CD14-positive monocyte (primary cell): ENCODE measurements around the gene CEP112. TPM values are rescaled to one million over a fixed set of nuclear protein-coding genes. Genes with fewer than 3 reads are reported as not detected.

Experiments
- DNase-seq, 3 donors: peaks; one replicate each; pipeline ENCODE4 v3.0.0-alpha.2; 2011 to 2022
- H2AFZ ChIP-seq: 2 replicates; pipeline ENCODE4 v1.6.0; 2012; ENCODE audit warnings: mild to moderate bottlenecking, low read depth, low read length, inconsistent platforms; ENCODE audit not compliant: insufficient read depth, poor library complexity, severe bottlenecking
- H3K27ac ChIP-seq, 2 donors: 1 replicate in 1 of 2; 2 replicates in 1 of 2; pipeline ENCODE4 v1.5.1; 2012 to 2013; ENCODE audit warnings: low read length in 2 of 2, control low read depth in 1 of 2, inconsistent platforms in 1 of 2, low read depth in 1 of 2, mild to moderate bottlenecking in 1 of 2
- H3K27me3 ChIP-seq, 2 donors: one replicate each; pipeline versions ENCODE4 v1.6.0 to v1.6.1; 2011 to 2013; ENCODE audit warnings: low read length in 2 of 2; ENCODE audit not compliant: control insufficient read depth in 2 of 2, insufficient read depth in 2 of 2
- H3K36me3 ChIP-seq, 2 donors: replicated peaks in 1 of 2; 1 replicate in 1 of 2; 2 replicates in 1 of 2; pipeline versions ENCODE4 v1.5.1 to v1.6.1; 2012 to 2013; ENCODE audit warnings: low read length in 2 of 2, control low read depth in 1 of 2, inconsistent platforms in 1 of 2, mild to moderate bottlenecking in 1 of 2; ENCODE audit not compliant: insufficient read depth in 2 of 2, control insufficient read depth in 1 of 2
- H3K4me1 ChIP-seq, 2 donors: 1 replicate in 1 of 2; 2 replicates in 1 of 2; pipeline versions ENCODE4 v1.5.1 to v1.6.1; 2012 to 2013; ENCODE audit warnings: low read length in 2 of 2, control low read depth in 1 of 2, inconsistent platforms in 1 of 2, mild to moderate bottlenecking in 1 of 2, moderate library complexity in 1 of 2; ENCODE audit not compliant: insufficient read depth in 2 of 2, control insufficient read depth in 1 of 2
- H3K4me2 ChIP-seq: replicated peaks from 2 replicates; pipeline ENCODE3; 2012; ENCODE audit warnings: low read length, moderate library complexity, mild to moderate bottlenecking; ENCODE audit not compliant: poor library complexity, severe bottlenecking; ENCODE audit errors: extremely low read depth
- H3K4me3 ChIP-seq, 3 experiments: fragments of 200-600 bp in 1 of 3; sonication (generic) in 1 of 3; replicated peaks in 1 of 3; 1 replicate in 2 of 3; 2 replicates in 1 of 3; pipeline ENCODE4 v1.5.1; 2011 to 2013; ENCODE audit warnings: low read length in 3 of 3, mild to moderate bottlenecking in 3 of 3, control low read depth in 2 of 3, low read depth in 2 of 3, inconsistent platforms in 1 of 3, moderate library complexity in 1 of 3
- H3K79me2 ChIP-seq: 2 replicates; pipeline ENCODE4 v1.6.0; 2012; ENCODE audit warnings: mild to moderate bottlenecking, control low read depth, inconsistent platforms, low read length, moderate library complexity; ENCODE audit not compliant: insufficient read depth
- H3K9ac ChIP-seq: 2 replicates; pipeline ENCODE4 v1.6.0; 2017; ENCODE audit warnings: low read length, mild to moderate bottlenecking; ENCODE audit not compliant: insufficient read depth, poor library complexity, severe bottlenecking
- H3K9me3 ChIP-seq, 2 donors: replicated peaks in 1 of 2; 1 replicate in 1 of 2; 2 replicates in 1 of 2; pipeline versions ENCODE4 v1.5.1 to v1.6.1; 2012 to 2013; ENCODE audit warnings: low read length in 2 of 2, control low read depth in 1 of 2; ENCODE audit not compliant: control insufficient read depth in 1 of 2, insufficient read depth in 1 of 2
- H4K20me1 ChIP-seq: 2 replicates; pipeline ENCODE4 v1.6.0; 2012; ENCODE audit warnings: mild to moderate bottlenecking, low read length, control low read depth, moderate library complexity; ENCODE audit not compliant: insufficient read depth
- H3K27ac Mint-ChIP-seq, 7 donors: one replicate each; pipeline ENCODE4 v1.8.0; 2020; ENCODE audit warnings: mild to moderate bottlenecking in 7 of 7, mixed read lengths in 7 of 7, moderate library complexity in 6 of 7, inconsistent platforms in 2 of 7
- H3K27me3 Mint-ChIP-seq, 3 donors: one replicate each; pipeline ENCODE4 v1.8.0; 2021 to 2022; ENCODE audit warnings: low read depth in 3 of 3, mild to moderate bottlenecking in 3 of 3, mixed read lengths in 3 of 3, moderate library complexity in 3 of 3, inconsistent platforms in 1 of 3
- H3K36me3 Mint-ChIP-seq, 2 donors: one replicate each; pipeline ENCODE4 v1.8.0; 2020; ENCODE audit warnings: mixed read lengths in 2 of 2, inconsistent platforms in 1 of 2, mild to moderate bottlenecking in 1 of 2
- H3K4me1 Mint-ChIP-seq: one replicate; pipeline ENCODE4 v1.8.0; 2020; ENCODE audit warnings: mild to moderate bottlenecking, mixed read lengths
- H3K4me3 Mint-ChIP-seq, 2 donors: one replicate each; pipeline ENCODE4 v1.8.0; 2020; ENCODE audit warnings: mild to moderate bottlenecking in 2 of 2, mixed read lengths in 2 of 2, moderate library complexity in 1 of 2
- H3K9me3 Mint-ChIP-seq, 7 donors: one replicate each; pipeline ENCODE4 v1.8.0; 2020 to 2022; ENCODE audit warnings: mixed read lengths in 7 of 7, mild to moderate bottlenecking in 6 of 7, moderate library complexity in 6 of 7, inconsistent platforms in 2 of 7
- WGBS: methylation state at CpG from one replicate; pipeline ENCODE4 v1.1.5; 2013; ENCODE audit warnings: missing lambda C conversion rate; ENCODE audit not compliant: insufficient coverage; 5-methylcytosine and 5-hydroxymethylcytosine counted together
- intact Hi-C, 2 donors: fragments of 100-400 bp; cut with micrococcal nuclease; formaldehyde crosslinking; loops; one replicate each; pipeline versions ENCODE4 v1.15.0 to v1.15.1; 2023
- polyA plus RNA-seq, 3 donors: library from polyadenylated mRNA; depleted of rRNA in 1 of 3; unstranded in 2 of 3; stranded (reverse) in 1 of 3; fragments of 300-500 nt in 2 of 3; fragments of >200 nt in 1 of 3; fragmentation: Illumina TruSeq in 2 of 3; gene quantifications; 1 replicate in 2 of 3; 2 replicates in 1 of 3; pipeline ENCODE4 v1.2.3, GENCODE V29; 2012 to 2021
- TF ChIP-seq, protein P1 (sequence below): fragments of 200-600 bp; IDR thresholded peaks from one replicate; pipeline ENCODE4 v1.8.0; 2022; ENCODE audit warnings: antibody characterized with exemption, mild to moderate bottlenecking

CEP112 gene
- polyA plus RNA-seq, 3 donors: 0.10 TPM; not detected in 2

DNA sequence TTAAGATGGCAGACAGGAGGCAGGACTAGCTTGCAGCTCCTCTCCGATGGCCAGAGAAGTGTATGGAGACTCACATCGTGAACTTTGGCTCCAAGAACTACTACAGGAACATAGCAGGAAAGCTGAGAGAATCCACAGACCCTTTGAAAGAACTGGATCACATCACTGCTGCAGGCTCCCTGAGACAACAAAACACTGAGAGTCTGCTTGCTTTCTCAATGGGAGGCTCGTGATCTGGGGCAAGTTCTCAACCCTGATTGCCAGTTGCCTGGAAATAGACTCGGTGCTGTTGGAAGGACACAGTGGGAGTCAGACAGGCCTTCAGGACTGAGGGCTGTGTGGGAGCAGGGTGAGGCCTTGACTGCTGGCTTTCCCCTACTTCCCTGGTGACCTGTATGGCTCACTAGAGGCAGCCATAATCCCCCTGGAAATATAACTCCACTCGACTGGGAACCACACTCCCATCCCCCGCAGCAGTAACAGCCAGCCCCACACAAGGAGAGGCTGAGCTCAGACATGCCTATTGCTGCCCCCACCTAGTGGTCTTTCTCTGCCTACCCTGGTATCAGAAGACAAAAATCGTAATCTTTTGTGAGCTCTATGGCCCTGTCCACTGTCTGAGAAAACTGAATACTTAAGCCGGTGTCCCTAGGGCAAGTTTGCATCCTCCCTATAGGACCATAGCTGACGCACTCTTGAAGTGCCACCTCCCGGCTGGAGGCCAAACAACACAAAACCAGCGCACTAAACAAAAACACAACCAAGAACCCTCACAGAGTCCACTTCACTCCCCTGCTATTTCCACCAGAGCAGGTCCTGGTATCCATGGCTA is 238.4 kb downstream of the CEP112 start:
- peaks cover 4 to 21% (median 13%) of the 10 kb centered on the region in 7 donors for H3K9me3 Mint-ChIP-seq
- WGBS: 87% methylated on average over 10 of the region's 11 CpGs

DNA sequence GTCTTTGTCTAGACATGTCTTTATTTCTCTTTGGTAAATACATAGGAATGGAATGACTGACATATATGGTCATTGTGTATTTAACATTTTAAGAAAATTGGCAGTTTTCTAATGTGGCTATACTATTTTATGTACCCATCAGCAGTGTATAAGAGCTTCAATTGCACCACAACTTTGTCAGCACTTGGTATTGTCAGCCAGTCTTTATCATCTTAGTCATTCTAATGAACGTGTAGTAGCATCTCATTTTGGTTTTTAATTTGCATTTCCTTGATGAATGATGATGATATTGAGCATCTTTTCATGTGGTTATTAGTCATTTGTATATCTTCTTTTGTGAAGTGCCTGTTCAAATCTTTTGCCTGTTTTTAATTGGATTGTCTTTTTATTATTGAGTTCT is 239.3 kb downstream of the CEP112 start:
- intact Hi-C loops: no loop called here
- Histone ChIP-seq H3K36me3 (no peaks in the 10 kb centered on the region), H2AFZ (no peak overlapping the region), H4K20me1 (no peaks in the 10 kb centered on the region), H3K79me2 (no peaks in the 10 kb centered on the region), H3K4me3 (no peak overlapping the region), H3K9ac (no peak overlapping the region), H3K4me2 (no peak overlapping the region), H3K4me1 (no peaks in the 10 kb centered on the region), H3K9me3 (peaks cover 11 to 12% of the 10 kb centered on the region in 2 donors), H3K27ac (no peak overlapping the region), H3K27me3 (no peaks in the 10 kb centered on the region)
- H3K27ac Mint-ChIP-seq: no peak overlapping the region
- H3K9me3 Mint-ChIP-seq: peaks cover 4 to 19% (median 9%) of the 10 kb centered on the region in 7 donors
- no peak for DNase-seq
- H3K4me3 Mint-ChIP-seq: no peak overlapping the region
- WGBS: no CpG with 5 or more reads among the region's 1 CpG
- TF ChIP-seq, protein P1, sequence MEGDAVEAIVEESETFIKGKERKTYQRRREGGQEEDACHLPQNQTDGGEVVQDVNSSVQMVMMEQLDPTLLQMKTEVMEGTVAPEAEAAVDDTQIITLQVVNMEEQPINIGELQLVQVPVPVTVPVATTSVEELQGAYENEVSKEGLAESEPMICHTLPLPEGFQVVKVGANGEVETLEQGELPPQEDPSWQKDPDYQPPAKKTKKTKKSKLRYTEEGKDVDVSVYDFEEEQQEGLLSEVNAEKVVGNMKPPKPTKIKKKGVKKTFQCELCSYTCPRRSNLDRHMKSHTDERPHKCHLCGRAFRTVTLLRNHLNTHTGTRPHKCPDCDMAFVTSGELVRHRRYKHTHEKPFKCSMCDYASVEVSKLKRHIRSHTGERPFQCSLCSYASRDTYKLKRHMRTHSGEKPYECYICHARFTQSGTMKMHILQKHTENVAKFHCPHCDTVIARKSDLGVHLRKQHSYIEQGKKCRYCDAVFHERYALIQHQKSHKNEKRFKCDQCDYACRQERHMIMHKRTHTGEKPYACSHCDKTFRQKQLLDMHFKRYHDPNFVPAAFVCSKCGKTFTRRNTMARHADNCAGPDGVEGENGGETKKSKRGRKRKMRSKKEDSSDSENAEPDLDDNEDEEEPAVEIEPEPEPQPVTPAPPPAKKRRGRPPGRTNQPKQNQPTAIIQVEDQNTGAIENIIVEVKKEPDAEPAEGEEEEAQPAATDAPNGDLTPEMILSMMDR: no peak
- H3K27me3 Mint-ChIP-seq: no peaks in the 10 kb centered on the region
- H3K4me1 Mint-ChIP-seq: no peaks in the 10 kb centered on the region
- H3K36me3 Mint-ChIP-seq: no peaks in the 10 kb centered on the region

More for the DNA sequence above, 238.4 kb downstream of the CEP112 start:
- peaks cover 16% of the 10 kb centered on the region in 2 donors for H3K9me3 ChIP-seq
- no peaks in the 10 kb centered on the region for H3K36me3 ChIP-seq
- Mint-ChIP-seq H3K36me3 (no peaks in the 10 kb centered on the region), H3K27ac (no peak overlapping the region), H3K4me1 (no peaks in the 10 kb centered on the region), H3K4me3 (no peak overlapping the region), H3K27me3 (no peaks in the 10 kb centered on the region)
- H3K9ac ChIP-seq: no peak overlapping the region
- H2AFZ ChIP-seq: no peak overlapping the region
- no peaks in the 10 kb centered on the region for H4K20me1 ChIP-seq
- DNase-seq: no peak
- H3K4me2 ChIP-seq: no peak overlapping the region
- no peaks in the 10 kb centered on the region for H3K4me1 ChIP-seq
- no peak overlapping the region for H3K4me3 ChIP-seq
- H3K27me3 ChIP-seq: no peaks in the 10 kb centered on the region
- H3K79me2 ChIP-seq: no peaks in the 10 kb centered on the region
- TF ChIP-seq, protein P1: no peak
- no peak overlapping the region for H3K27ac ChIP-seq
- intact Hi-C loops: no loop called here
